ENCODE data around the gene CAMK2A. TPM values are rescaled to one million over a fixed set of nuclear protein-coding genes. Genes with fewer than 3 reads are reported as not detected.

The CAMK2A gene
- total RNA-seq, 1 experiment from 2014 or later = 0.33 TPM

GRCh38 chr5:150190503-150190979, 99.0 kb downstream of the CAMK2A start:
- Histone ChIP-seq H3K18ac (ENCODE audit: insufficient read length, low read depth, low read length) (no peak overlapping the region), H2BK15ac (ENCODE audit: low read depth, low read length) (no peak overlapping the region), H4K5ac (ENCODE audit: insufficient read length, low read depth, low read length) (no peak overlapping the region), H2BK20ac (ENCODE audit: low read depth, low read length, poor library complexity, severe bottlenecking) (no peak overlapping the region), H3T11ph (ENCODE audit: low read length) (no peak overlapping the region), H2AK5ac (ENCODE audit: insufficient read length, low read length) (no peak overlapping the region), H3K79me1 (ENCODE audit: insufficient read depth, low read depth, low read length, poor library complexity, severe bottlenecking) (no peaks in the 10 kb centered on the region), H3K9ac (ENCODE audit: extremely low read depth, insufficient read length, low read length) (no peak overlapping the region), H3K14ac (ENCODE audit: insufficient read depth, low read length) (no peak overlapping the region; the same call in 1 of the 2 replicates), H3K27ac (ENCODE audit: insufficient read length, low read depth, low read length) (no peak overlapping the region), H3K23ac (ENCODE audit: insufficient read length, low read depth, low read length) (no peak overlapping the region), H3K4me1 (ENCODE audit: insufficient read depth, low read length) (peaks cover 5% of the 10 kb centered on the region; the same call in 1 of the 2 replicates), H2BK120ac (ENCODE audit: low read depth, low read length, poor library complexity, severe bottlenecking) (no peak overlapping the region), H2BK12ac (ENCODE audit: insufficient read length, low read depth, low read length) (no peak overlapping the region), H4K8ac (replicated peaks; ENCODE audit: insufficient read length, low read depth, low read length) (no peak overlapping the region), H4K20me1 (ENCODE audit: control insufficient read depth, insufficient read depth, insufficient read length) (no peaks in the 10 kb centered on the region), H3K79me2 (ENCODE audit: insufficient read depth, low read length) (no peaks in the 10 kb centered on the region), H4K91ac (ENCODE audit: insufficient read length, low read depth, low read length) (no peak overlapping the region), H3K27me3 (ENCODE audit: insufficient read depth, low read length) (peaks cover 39% of the 10 kb centered on the region), H3K4me2 (ENCODE audit: insufficient read depth, insufficient read length, low read length) (peak overlapping the region; percentile 54), H3K4ac (ENCODE audit: low read depth, low read length) (no peak overlapping the region), H3K56ac (ENCODE audit: insufficient read length, low read depth, low read length) (no peak overlapping the region), H2BK5ac (ENCODE audit: insufficient read length, low read length) (no peak overlapping the region), H2AFZ (ENCODE audit: low read length) (no peak overlapping the region), H3K9me3 (ENCODE audit: control insufficient read depth, low read depth, low read length) (no peaks in the 10 kb centered on the region), H3K23me2 (ENCODE audit: insufficient read length, low read depth, low read length, poor library complexity, severe bottlenecking) (peaks cover 9% of the 10 kb centered on the region)
- no peaks in the 10 kb centered on the region for H3K9me3 Mint-ChIP-seq
- peaks cover 97% of the 10 kb centered on the region for H3K27me3 Mint-ChIP-seq (ENCODE audit: low read depth)
- no peak for DNase-seq
- WGBS (ENCODE audit: extremely low coverage, insufficient read length, low lambda C conversion rate) = no CpG with 5 or more reads among the region's 16 CpGs
- no peak for TF ChIP-seq CTCF (conservative IDR thresholded peaks at IDR 0.05)
- H3K4me3 Mint-ChIP-seq = peak overlapping the region; percentile 26 to 60; a peak in 3 of 5 replicates
- peaks cover 21 to 28% of the 10 kb centered on the region in 2 experiments for H3K4me1 Mint-ChIP-seq
- no peaks in the 10 kb centered on the region for H3K36me3 Mint-ChIP-seq (ENCODE audit: insufficient read depth in 1 of 3, low read depth in 3 of 3)
- H3K27ac Mint-ChIP-seq = no peak overlapping the region

All from H9 (cell line).